Kidney (tissue), 14 donors: ENCODE data around the gene USE1. TPM values are rescaled to one million over a fixed set of nuclear protein-coding genes. Genes with fewer than 3 reads are reported as not detected.

Experiments
- DNase-seq, 5 donors: peaks; one replicate each; pipeline ENCODE4 v3.0.0-alpha.2; 2013 to 2020
- FAIRE-seq: peaks from 2 replicates; lab custom pipeline; 2012; peaks lifted over from hg19 to GRCh38; lab: Jason Lieb, UNC
- H3K27ac ChIP-seq, 2 donors: one replicate each; pipeline ENCODE4 v1.7.0; 2013; ENCODE audit warnings: low read depth in 2 of 2, low read length in 2 of 2, inconsistent platforms in 1 of 2
- H3K27me3 ChIP-seq: one replicate; pipeline ENCODE4 v1.7.1; 2013; ENCODE audit warnings: low read length, inconsistent platforms; ENCODE audit not compliant: control insufficient read depth, insufficient read depth
- H3K36me3 ChIP-seq, 3 donors: one replicate each; pipeline versions ENCODE4 v1.7.0 to v1.7.1; 2013; ENCODE audit warnings: low read length in 3 of 3, control low read depth in 1 of 3, inconsistent platforms in 1 of 3; ENCODE audit not compliant: insufficient read depth in 3 of 3, control insufficient read depth in 2 of 3
- H3K4me1 ChIP-seq, 3 donors: one replicate each; pipeline versions ENCODE4 v1.7.0 to v1.7.1; 2013; ENCODE audit warnings: low read length in 3 of 3, inconsistent platforms in 1 of 3, low read depth in 1 of 3; ENCODE audit not compliant: control insufficient read depth in 2 of 3, insufficient read depth in 2 of 3
- H3K4me3 ChIP-seq, 3 donors: one replicate each; pipeline versions ENCODE4 v1.7.0 to v1.8.1; 2013; ENCODE audit warnings: low read length in 3 of 3, control low read depth in 1 of 3, inconsistent platforms in 1 of 3
- H3K9ac ChIP-seq, 3 donors: one replicate each; pipeline versions ENCODE4 v1.7.0 to v1.7.1; 2013; ENCODE audit warnings: low read length in 3 of 3, control low read depth in 1 of 3, inconsistent platforms in 1 of 3
- H3K9me3 ChIP-seq, 3 donors: one replicate each; pipeline versions ENCODE4 v1.7.0 to v1.7.1; 2013; ENCODE audit warnings: low read length in 3 of 3, control low read depth in 1 of 3, inconsistent platforms in 1 of 3; ENCODE audit not compliant: control insufficient read depth in 2 of 3, insufficient read depth in 1 of 3
- intact Hi-C: fragments of 100-400 bp; cut with DNase I; formaldehyde crosslinking; loops from one replicate; pipeline ENCODE4 v1.11.1; 2022
- polyA plus RNA-seq: library from polyadenylated mRNA; stranded (reverse); fragments of 350-450 nt; fragmentation: Illumina TruSeq; extraction: RNeasy Lipid Tissue Mini Kit (QIAGEN cat#74804); gene quantifications from one replicate; pipeline ENCODE4 v1.2.3, GENCODE V29; 2014; ENCODE audit warnings: low read depth, low replicate concordance; ENCODE audit not compliant: insufficient read depth
- total RNA-seq: library from RNA; stranded (reverse); fragmentation: NEBNext Ultra II Directional; extraction: Animal tissue kit (Norgen Biotek cat#: 25700); gene quantifications from one replicate; pipeline ENCODE4 v1.2.1, GENCODE V29; 2021
- TF ChIP-seq, protein P1 (sequence below): IDR thresholded peaks from 3 replicates; pipeline ENCODE4 v1.5.1; 2012; ENCODE audit warnings: mild to moderate bottlenecking, moderate library complexity, borderline replicate concordance; ENCODE audit not compliant: insufficient read depth; ENCODE audit errors: extremely low read depth
- donor health status: control.
- donor health status: control.
- donor health status: control.
- donor health status: control.
- donor health status: control.
- donor health status: DM: yes; HTN: yes; CAD: no.
- donor health status: Normal renal cell carcinoma (clear cell type).

The USE1 gene
- total and polyA plus RNA-seq, 2 donors from 2014 or later = 26.0 to 52.6 TPM

DNA sequence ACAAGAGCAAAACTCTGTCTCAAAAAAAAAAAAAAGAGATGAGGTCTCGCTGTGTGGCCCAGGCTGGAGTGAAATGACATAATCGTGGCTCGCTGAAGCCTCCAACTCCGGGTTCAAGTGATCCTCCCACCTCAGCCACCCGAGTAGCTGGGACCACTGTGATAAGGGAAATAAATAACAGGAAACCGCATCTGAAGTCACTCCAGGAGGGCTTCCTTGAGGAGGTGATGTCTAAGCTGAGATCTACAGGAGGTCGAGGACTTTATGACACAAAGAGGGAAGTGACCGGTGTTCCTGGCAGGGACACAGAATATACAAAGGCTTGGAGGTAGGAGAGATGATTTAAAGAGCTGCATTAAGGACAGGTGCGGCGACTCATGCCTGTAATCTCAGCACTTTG lies 39.5 kb downstream of the USE1 start:
- intact Hi-C loops = no loop called here
- DNase-seq = no peak
- Histone ChIP-seq H3K9ac (no peak overlapping the region), H3K4me3 (no peak overlapping the region), H3K27ac (no peak overlapping the region), H3K36me3 (no peaks in the 10 kb centered on the region), H3K27me3 (no peaks in the 10 kb centered on the region), H3K9me3 (peaks cover 0 to 5% (median 0%) of the 10 kb centered on the region in 3 donors), H3K4me1 (no peaks in the 10 kb centered on the region)
- no peak for FAIRE-seq
- TF ChIP-seq, protein P1, sequence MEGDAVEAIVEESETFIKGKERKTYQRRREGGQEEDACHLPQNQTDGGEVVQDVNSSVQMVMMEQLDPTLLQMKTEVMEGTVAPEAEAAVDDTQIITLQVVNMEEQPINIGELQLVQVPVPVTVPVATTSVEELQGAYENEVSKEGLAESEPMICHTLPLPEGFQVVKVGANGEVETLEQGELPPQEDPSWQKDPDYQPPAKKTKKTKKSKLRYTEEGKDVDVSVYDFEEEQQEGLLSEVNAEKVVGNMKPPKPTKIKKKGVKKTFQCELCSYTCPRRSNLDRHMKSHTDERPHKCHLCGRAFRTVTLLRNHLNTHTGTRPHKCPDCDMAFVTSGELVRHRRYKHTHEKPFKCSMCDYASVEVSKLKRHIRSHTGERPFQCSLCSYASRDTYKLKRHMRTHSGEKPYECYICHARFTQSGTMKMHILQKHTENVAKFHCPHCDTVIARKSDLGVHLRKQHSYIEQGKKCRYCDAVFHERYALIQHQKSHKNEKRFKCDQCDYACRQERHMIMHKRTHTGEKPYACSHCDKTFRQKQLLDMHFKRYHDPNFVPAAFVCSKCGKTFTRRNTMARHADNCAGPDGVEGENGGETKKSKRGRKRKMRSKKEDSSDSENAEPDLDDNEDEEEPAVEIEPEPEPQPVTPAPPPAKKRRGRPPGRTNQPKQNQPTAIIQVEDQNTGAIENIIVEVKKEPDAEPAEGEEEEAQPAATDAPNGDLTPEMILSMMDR = no peak

DNA sequence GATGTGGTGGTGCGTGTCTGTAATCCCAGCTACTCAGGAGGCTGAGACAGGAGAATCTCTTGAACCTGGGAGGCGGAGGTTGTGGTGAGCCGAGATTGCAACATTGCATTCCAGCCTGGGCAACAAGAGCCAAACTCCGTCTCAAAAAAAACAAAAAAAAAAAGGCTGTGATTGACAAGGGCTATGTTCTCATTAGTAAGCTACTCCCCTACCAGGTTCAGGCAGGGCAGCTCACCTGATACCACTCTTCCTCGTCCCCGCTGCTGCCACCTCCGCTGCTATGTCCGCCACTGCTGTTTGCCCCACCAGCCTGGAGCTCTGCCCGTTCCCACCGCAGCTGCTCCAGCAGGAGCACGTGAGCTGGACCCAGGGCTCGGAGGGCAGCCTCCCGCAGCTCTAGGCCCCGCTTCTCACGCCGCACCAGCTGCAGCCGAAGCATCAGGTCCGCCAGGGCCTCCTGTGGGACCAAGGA lies 40.0 kb downstream of the USE1 start:
- Histone ChIP-seq H3K27ac (no peak overlapping the region), H3K9me3 (peaks cover 0 to 9% (median 0%) of the 10 kb centered on the region in 3 donors), H3K36me3 (no peaks in the 10 kb centered on the region), H3K4me1 (no peaks in the 10 kb centered on the region), H3K9ac (no peak overlapping the region), H3K4me3 (no peak overlapping the region), H3K27me3 (no peaks in the 10 kb centered on the region)
- TF ChIP-seq, protein P1 = no peak
- DNase-seq (peak in 1 of 5 donors; percentile 18), FAIRE-seq (no peak)
- intact Hi-C loops = no loop called here

DNA sequence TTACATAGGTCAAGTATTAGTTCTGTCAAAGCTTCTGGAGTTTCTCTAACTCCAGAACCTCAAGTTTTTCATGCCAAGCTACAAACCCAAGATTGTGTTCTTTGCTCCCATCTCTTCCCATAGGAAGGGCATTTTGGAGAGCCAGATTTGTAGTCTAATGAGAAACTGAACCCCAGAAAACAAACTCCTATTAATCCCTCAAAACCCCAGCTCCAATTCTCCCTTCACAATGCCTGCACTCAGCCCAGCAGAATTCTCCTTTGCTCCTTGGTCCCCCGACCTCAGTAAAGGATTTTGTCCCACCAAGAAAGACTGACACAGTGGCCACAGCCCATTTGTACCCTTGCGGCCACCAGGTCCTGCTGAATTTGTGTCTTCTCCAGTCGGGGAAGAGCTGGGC lies 41.0 kb downstream of the USE1 start:
- DNase-seq (no peak), FAIRE-seq (no peak)
- no peak overlapping the region for H3K27ac ChIP-seq
- no peak overlapping the region for H3K9ac ChIP-seq
- H3K27me3 ChIP-seq = no peaks in the 10 kb centered on the region
- TF ChIP-seq, protein P1 = no peak
- no peak overlapping the region for H3K4me3 ChIP-seq
- H3K4me1 ChIP-seq = peaks cover 0 to 2% (median 0%) of the 10 kb centered on the region in 3 donors
- H3K9me3 ChIP-seq = peaks cover 0 to 9% (median 0%) of the 10 kb centered on the region in 3 donors
- intact Hi-C loops = no loop called here
- H3K36me3 ChIP-seq = no peaks in the 10 kb centered on the region

DNA sequence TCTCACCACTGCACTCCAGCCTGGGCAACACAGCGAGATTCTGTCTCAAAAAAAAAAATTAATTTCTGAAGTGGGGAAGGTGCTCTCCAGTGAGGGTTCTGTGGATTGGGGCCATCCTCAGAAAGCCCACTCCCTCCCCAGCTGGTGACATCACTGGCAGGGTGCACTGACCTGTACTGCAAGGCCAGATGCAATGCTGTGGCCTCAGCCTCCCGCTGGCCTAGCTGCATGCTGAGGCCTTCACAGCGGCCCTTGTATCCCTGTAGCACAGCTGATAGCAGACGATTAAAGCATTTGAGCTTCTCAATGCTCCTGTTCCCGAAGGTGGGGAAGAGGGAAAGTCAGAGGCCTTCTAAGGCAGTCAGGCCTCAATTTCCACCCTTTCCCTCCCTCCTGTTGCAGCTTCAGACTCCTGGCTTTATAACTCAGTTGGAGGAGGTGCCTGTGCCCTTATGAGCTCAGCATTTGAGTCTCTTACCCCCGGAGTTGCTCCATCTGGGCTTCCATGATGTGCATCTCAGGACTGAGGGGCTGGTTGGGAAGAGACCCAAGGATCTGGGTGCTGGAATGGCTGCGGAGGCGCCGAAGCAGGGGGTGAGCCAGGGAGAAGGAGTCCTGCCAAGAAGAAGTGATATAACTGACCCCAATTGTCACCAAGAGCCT lies 44.1 kb downstream of the USE1 start:
- Histone ChIP-seq H3K27ac (no peak overlapping the region), H3K9me3 (peaks cover 0 to 9% (median 0%) of the 10 kb centered on the region in 3 donors), H3K36me3 (no peaks in the 10 kb centered on the region), H3K4me1 (peaks cover 0 to 2% (median 0%) of the 10 kb centered on the region in 3 donors), H3K27me3 (no peaks in the 10 kb centered on the region), H3K9ac (no peak overlapping the region), H3K4me3 (no peak overlapping the region)
- no peak for FAIRE-seq
- no peak for DNase-seq
- intact Hi-C loops = no loop called here
- TF ChIP-seq, protein P1 = no peak
